Fibroblast of mammary gland (primary cell): ENCODE results near the gene PTPRJ.
"Not testable (repeated sequence)": the region's sequence is repeated elsewhere in the genome, so short reads cannot be mapped to it uniquely, and the experiment has no call there.

Source experiments
- DNase-seq: peaks from one replicate; pipeline ENCODE4 v3.0.0-alpha.2; 2010; ENCODE audit warnings: low read depth
- H3K4me3 ChIP-seq: 2 replicates; pipeline ENCODE4 v1.5.1; 2011; ENCODE audit warnings: low read depth, mild to moderate bottlenecking, low read length, moderate library complexity; ENCODE audit not compliant: control insufficient read depth
- CTCF ChIP-seq: conservative IDR thresholded peaks from 2 replicates; pipeline ENCODE4 v1.5.1; 2011; ENCODE audit warnings: low read depth, low read length, inconsistent platforms; ENCODE audit not compliant: control insufficient read depth, insufficient read depth

The PTPRJ gene

GRCh38 chr11:47980088-47980906, at the start of gene PTPRJ:
TSS of gene PTPRJ (plus strand) at chr11:47980559. CDS start at chr11:47980913, 354 bp downstream.
- H3K4me3 ChIP-seq = peak within 1 kb of the TSS; percentile 54
- no peak for TF ChIP-seq CTCF
- DNase-seq = no peak

- H3K4me3 ChIP-seq = no peak overlapping the region
- DNase-seq = no peak
- TF ChIP-seq CTCF = no peak
These were observed 47.8 kb upstream of the PTPRJ start for GRCh38 chr11:47932544-47932943.

- DNase-seq = not testable (repeated sequence)
These were observed 46.6 kb upstream of the PTPRJ start for GRCh38 chr11:47933797-47934196.

GRCh38 chr11:47938791-47939560, 41.4 kb upstream of the PTPRJ start:
- H3K4me3 ChIP-seq = no peak overlapping the region
- TF ChIP-seq CTCF = no peak
- no peak for DNase-seq

More at GRCh38 chr11:47933797-47934196, 46.6 kb upstream of the PTPRJ start:
- H3K4me3 ChIP-seq = not testable (repeated sequence)

- H3K4me3 ChIP-seq = no peak overlapping the region
- DNase-seq = no peak
- no peak for TF ChIP-seq CTCF
These were observed 39.3 kb upstream of the PTPRJ start for GRCh38 chr11:47940904-47941649.

GRCh38 chr11:47941907-47942558, 38.3 kb upstream of the PTPRJ start:
- DNase-seq = no peak
- TF ChIP-seq CTCF = no peak
- no peak overlapping the region for H3K4me3 ChIP-seq
